COLO668 (cell line): Measurements from ENCODE around the gene MIGA2.
A peak's percentile ranks its signal among the peaks of the same experiment; 100 is the strongest.
"Not testable (repeated sequence)": the region's sequence is repeated elsewhere in the genome, so short reads cannot be mapped to it uniquely, and the experiment has no call there.

Experiments
- DNase-seq: peaks from one replicate; lab custom pipeline; 2025; ENCODE audit not compliant: unreplicated experiment; lab: John Stamatoyannopoulos, UW

The MIGA2 gene

DNA sequence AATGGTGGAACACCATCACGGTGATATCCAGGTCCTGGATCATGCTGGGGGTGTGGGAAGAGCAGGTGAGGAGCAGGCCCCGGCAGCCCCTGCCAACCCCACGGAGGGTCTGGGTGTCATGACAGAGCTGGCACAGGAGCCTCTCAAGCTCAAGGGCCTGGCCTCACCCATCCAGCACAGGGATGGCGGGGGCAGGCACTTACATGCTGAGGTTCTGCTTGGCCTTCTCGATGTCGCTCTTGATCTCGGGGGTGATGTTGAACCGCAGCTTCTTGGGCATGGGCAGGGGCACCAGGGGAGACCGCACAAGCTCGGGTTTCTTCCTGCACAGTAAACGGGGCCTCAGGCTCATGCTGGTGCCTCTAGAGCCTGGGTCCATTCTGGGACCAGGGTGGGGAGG lies 61.9 kb downstream of the MIGA2 start:
- no peak for DNase-seq

DNA sequence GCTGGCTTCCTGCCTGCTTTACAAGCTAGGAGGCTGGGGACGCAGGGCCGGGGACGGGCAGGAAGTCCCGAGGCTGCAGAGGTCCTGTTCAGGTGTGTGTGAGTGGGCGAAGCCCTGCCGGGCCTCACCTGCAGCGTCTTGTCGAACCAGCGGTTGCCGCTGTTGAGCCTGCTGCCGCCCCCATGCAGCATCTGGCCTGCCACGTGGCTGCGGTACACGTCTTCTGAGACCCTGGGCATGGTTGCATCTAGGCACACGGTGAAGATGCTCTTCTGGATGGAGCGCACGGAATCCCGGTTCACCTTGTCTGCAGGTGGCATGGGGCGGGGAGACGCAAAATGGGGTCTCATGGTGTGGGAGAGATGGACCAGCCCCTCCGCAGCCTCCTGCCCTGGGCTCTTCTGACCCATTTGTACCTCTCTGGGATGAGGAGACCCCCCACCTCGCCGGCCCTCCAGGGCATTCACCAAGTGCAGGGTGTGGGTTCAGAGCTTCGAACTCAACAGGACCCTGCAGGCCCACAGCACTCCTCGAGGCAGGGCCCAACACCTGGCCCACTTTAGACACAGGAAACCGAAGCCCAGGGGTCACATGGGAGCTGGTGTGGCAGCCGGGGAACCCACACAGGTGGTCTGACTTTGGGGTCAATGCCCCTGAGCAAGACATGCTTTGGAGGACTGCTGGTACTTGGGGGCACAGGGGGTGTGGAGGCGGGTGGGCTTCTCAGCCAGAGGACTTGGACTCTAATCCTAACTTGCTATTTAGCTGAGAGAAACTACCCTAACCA lies 64.2 kb downstream of the MIGA2 start:
- peak; percentile 19 for DNase-seq

- no peak for DNase-seq
Measured at GRCh38 chr9:129101279-129101678, 64.9 kb downstream of the MIGA2 start.

- DNase-seq = no peak
Measured at GRCh38 chr9:129102095-129102525, 65.7 kb downstream of the MIGA2 start.

DNA sequence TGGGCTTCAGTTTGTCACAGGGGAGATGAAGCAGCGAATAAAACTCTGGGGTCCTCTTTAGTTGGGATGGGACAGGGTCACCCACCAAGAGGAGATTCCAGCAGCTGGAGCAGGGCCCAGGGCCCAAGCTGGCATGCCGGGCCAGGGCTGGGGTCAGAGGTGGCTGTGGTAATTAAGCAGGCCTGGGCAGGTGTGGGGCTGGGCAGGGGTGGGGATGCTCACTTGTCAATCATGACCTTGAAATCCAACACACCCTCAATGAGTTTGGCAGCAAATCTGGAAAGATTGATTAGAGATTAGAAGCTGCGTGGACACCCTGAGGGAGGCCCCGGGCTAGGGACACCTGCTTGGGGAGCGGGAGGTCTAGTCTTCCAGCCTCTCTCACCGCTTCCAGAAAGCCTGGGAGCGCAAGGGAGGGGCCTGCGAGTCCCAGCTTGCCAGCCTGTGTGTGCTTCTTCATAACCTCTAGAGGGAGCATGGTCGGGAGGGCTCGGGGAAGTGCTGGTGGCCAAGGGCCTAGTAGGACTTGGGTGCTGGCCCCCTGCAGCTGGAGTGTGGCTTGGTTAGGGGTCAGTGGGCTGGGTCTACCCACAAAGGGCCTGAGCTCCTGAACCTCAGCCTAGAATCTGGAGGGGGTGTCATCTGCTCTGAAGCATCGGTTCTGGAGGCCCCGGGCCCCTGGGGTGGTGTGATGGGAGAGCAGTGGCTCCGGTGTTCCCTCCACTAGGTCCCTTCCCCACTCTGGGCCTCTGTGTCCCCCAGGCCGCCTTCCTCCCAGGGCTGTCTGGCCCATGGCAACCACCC lies 66.6 kb downstream of the MIGA2 start:
- peak; percentile 66 for DNase-seq

GRCh38 chr9:129103595-129103965 lies 67.2 kb downstream of the MIGA2 start:
- DNase-seq = no peak

- no peak for DNase-seq
Measured at GRCh38 chr9:129104051-129104450, 67.6 kb downstream of the MIGA2 start.

DNA sequence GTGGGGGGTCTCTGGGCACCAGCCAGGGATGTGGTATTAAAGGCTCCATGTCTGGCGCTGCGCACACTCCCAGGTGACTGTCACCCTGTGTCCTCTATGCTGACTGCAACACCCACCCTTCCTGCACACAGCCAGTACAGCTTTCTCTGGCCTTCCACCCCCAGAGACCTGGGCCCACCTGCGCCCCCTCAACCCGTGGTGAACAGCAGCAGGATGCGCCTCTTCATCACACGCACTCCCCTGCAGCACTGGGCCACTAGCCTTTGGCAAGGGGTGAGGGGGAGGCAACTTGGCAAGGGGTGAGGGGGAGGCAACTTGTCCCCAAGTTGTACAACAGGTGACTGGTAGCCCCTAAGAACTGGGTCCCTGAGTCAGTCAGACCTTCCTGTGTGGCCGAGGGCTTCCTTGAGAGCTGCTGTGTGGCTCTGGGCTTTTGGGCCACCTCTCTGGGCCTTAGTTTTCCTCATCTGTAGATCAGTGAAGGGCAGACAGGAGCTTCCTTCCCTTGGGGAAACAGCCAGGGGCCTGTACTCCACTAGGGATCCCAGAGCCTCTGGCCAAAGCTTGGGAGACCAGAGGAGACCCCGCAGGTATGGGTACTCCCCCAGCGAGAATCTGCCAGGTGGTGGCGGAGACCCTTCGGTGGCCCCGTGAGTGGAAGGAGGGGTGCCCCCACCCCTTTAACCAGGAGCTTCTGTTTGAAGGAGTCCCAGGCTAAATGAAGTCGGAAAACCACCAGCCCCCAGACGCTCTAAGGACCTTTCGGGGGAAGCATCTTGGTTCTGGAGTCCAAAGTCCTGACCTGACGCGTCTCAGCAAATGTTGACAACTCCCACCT lies 69.7 kb downstream of the MIGA2 start:
- DNase-seq = no peak

- DNase-seq = no peak
Measured at GRCh38 chr9:129107651-129108050, 71.2 kb downstream of the MIGA2 start.

- no peak for DNase-seq
Measured at GRCh38 chr9:129108083-129108804, 71.8 kb downstream of the MIGA2 start.

DNA sequence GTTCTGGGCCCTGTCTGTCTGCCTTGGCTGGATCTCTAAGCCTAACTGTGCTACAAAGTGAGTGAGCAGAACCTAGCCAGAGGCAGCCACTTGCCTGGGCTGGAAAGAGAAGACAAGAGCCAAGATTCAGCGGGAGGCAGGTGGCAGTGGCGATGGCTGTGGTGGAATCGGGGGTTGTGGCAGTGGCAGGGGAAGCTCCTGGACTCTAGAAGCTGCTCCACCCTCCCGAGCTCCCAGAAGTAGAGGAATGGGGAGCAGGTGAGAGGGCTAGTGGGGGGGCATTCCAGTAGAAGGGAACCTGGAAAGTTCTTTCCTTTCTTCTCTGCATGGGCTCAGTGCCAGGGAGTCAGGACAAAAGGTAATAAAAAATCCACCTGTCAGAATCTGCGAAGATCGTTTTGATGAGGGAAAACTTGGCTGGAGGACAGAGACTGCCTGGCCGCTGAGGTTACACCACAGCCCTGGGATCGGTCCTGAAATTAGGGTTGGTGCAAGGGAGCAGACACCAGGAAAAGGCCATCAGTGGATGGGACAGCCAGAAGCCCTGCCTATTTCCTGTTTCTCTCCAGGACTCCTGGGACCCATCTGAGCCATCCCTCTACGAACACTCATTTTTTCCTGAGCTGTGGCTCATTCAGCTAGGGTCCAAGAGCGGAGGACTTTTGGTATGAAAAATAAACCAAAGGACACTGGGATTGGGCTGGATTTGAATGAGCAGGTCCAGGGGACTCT lies 72.5 kb downstream of the MIGA2 start:
- DNase-seq = no peak

- DNase-seq = peak; percentile 10
Measured at GRCh38 chr9:129109537-129109903, 73.1 kb downstream of the MIGA2 start.

DNA sequence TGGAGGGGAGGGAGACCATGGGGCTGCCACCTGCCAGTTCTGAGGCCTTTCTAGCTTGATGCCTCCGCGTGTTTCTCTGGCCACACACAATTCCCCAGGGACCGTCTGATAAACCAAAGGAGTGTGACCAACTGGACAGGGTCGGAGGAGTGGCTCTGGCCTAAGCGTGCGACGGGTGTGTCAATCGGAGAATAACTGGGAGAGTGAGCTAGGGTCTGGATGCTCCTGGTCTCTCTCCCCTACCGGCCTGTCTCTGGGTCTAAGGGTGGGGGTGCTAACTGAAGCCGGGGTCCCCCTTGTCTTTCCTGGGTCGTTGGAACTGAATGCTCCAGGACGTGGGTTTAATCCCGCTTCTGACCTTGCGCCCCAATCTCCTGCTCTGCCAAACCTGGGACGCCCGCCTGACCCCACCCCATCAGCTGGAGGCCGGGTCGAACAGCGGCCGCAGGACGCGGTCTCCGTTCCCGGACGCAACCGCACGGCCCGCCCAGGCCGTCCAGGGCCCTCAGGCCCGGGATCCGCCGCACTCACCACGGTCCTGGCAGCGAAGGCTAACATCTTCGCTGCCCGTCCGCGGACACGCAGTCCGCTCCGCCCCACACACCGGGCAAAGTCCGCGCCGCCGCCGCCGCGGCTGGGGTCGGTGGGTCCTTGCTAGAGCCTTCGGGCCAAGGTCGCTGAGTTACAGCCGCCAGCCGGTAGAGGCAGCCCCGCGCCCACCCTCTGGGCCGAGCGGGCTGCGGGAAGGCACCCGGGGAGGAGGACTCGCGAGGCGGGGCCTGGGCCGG lies 73.7 kb downstream of the MIGA2 start:
- DNase-seq = no peak

- peak; percentile 95 for DNase-seq
Measured at GRCh38 chr9:129110740-129111527, 74.5 kb downstream of the MIGA2 start, which contains the start of the genes CRAT and PTPA. Gene CRAT (minus strand): TSS chr9:129110793. CDS start chr9:129110509, 284 bp downstream. Gene PTPA (plus strand): TSS chr9:129111415. CDS start chr9:129111601, 186 bp downstream.

GRCh38 chr9:129111528-129112151 lies 75.2 kb downstream of the MIGA2 start:
- DNase-seq = peak; percentile 25

- DNase-seq = not testable (repeated sequence)
Measured at GRCh38 chr9:129112526-129112925, 76.1 kb downstream of the MIGA2 start.

- no peak for DNase-seq
Measured at GRCh38 chr9:129113645-129114304, 77.3 kb downstream of the MIGA2 start.
